ENCODE data around the gene KSR2. TPM values are rescaled to one million over a fixed set of nuclear protein-coding genes. Genes with fewer than 3 reads are reported as not detected.

The KSR2 gene
- total and polyA plus RNA-seq, 10 of the 15 experiments (the other 5 are each of a cell fraction or from before 2014, with no cell fraction given) = under 0.01 to 1.5 (median 0.01) TPM; not detected in 3

GRCh38 chr12:117903110-117903840, 65.5 kb downstream of the KSR2 start (continued):
- TF ChIP-seq RELA (IDR thresholded peaks at IDR 0.05; ENCODE audit: borderline replicate concordance, partially characterized antibody) = no peak
- TF ChIP-seq BACH1 (IDR thresholded peaks at IDR 0.05; ENCODE audit: borderline replicate concordance) = no peak
- TF ChIP-seq ETV6 (conservative IDR thresholded peaks at IDR 0.05 in 1 of 2, IDR thresholded peaks at IDR 0.05 in 1 of 2; ENCODE audit: borderline replicate concordance in 1 of 2, low read depth in 1 of 2) = no peak
- TF ChIP-seq PML (IDR thresholded peaks at IDR 0.05; ENCODE audit: low read length) = no peak
- TF ChIP-seq ZNF24 (IDR thresholded peaks at IDR 0.05) = no peak
- TF ChIP-seq HDAC2 (IDR thresholded peaks at IDR 0.05) = no peak
- no peak for TF ChIP-seq MLLT1 (IDR thresholded peaks at IDR 0.05)
- no peak for TF ChIP-seq POU2F2 (IDR thresholded peaks at IDR 0.05; ENCODE audit: borderline replicate concordance, low read depth, low read length)

GRCh38 chr12:117901631-117902030, 67.2 kb downstream of the KSR2 start:
- Histone ChIP-seq H3K9ac (ENCODE audit: control insufficient read depth, insufficient read depth, low read length) (no peak overlapping the region), H3K27me3 (replicated peaks in 1 of 2; ENCODE audit: control insufficient read depth in 2 of 2, insufficient read depth in 2 of 2, low read length in 1 of 2) (no peaks in the 10 kb centered on the region), H3K4me2 (ENCODE audit: control insufficient read depth, insufficient read depth) (no peak overlapping the region), H3K79me2 (ENCODE audit: control insufficient read depth, insufficient read depth, low read length) (no peaks in the 10 kb centered on the region), H3K4me3 (no peak overlapping the region), H4K20me1 (ENCODE audit: control insufficient read depth, insufficient read depth) (no peaks in the 10 kb centered on the region), H3K4me1 (ENCODE audit: control insufficient read depth, insufficient read depth, low read length) (peaks cover 6% of the 10 kb centered on the region; the same call in 1 of the 2 replicates), H3K9me3 (replicated peaks; ENCODE audit: control insufficient read depth, insufficient read depth, low read length) (peaks cover 3% of the 10 kb centered on the region; the same call in 2 of the 3 replicates), H2AFZ (ENCODE audit: control insufficient read depth, low read depth, low read length) (no peak overlapping the region), H3K36me3 (ENCODE audit: control insufficient read depth in 2 of 2, insufficient read depth in 2 of 2, low read length in 1 of 2) (no peaks in the 10 kb centered on the region), H3K27ac (ENCODE audit: control insufficient read depth, insufficient read depth) (no peak overlapping the region)
- RAD21 ChIA-PET (ENCODE audit: unreplicated experiment) = no interaction called here
- SMC1A ChIA-PET (ENCODE audit: uncharacterized antibody, unreplicated experiment) = no interaction called here
- DNase-seq (ENCODE audit: low read depth, low spot score) (no peak), FAIRE-seq (no peak), ATAC-seq (no peak)
- in situ Hi-C loops (cut with MboI) = no loop called here
- CTCF ChIA-PET = no interaction called here
- POLR2A ChIA-PET = no interaction called here
- intact Hi-C loops (cut with micrococcal nuclease; ENCODE audit: unreplicated experiment) = no loop called here
- WGBS (ENCODE audit: insufficient coverage, insufficient replicate concordance, low lambda C conversion rate, missing lambda C conversion rate) = 61% methylated on average over 8 of the region's 8 CpGs
- no TSS peak for BruUV-seq (replicated peaks)
- TF ChIP-seq TCF3 (IDR thresholded peaks at IDR 0.05; ENCODE audit: borderline replicate concordance, insufficient read depth, low read depth, low read length) (no peak), SUPT20H (IDR thresholded peaks at IDR 0.05; ENCODE audit: borderline replicate concordance, control insufficient read depth, low read depth, low read length) (no peak), POLR2AphosphoS5 (IDR thresholded peaks at IDR 0.05; ENCODE audit: low read length) (no peak), BCLAF1 (IDR thresholded peaks at IDR 0.05) (no peak), SIX5 (IDR thresholded peaks at IDR 0.05; ENCODE audit: low read depth, low read length, severe bottlenecking) (no peak), POU2F2 (IDR thresholded peaks at IDR 0.05; ENCODE audit: borderline replicate concordance, low read depth, low read length) (no peak), ELK1 (IDR thresholded peaks at IDR 0.05; ENCODE audit: low read depth, low read length) (no peak), RCOR1 (conservative IDR thresholded peaks at IDR 0.05; ENCODE audit: low read depth, low read length) (no peak), MAX (IDR thresholded peaks at IDR 0.05; ENCODE audit: low read depth, low read length) (no peak)

Data from GM12878 (cell line).